GM12865 (cell line): Measurements from ENCODE around the gene STIP1.

ENCODE experiments used
- DNase-seq: peaks from one replicate; pipeline ENCODE4 v3.0.0; 2010; ENCODE audit warnings: low read depth
- H3K4me3 ChIP-seq: 2 replicates; pipeline ENCODE4 v1.5.1; 2011; ENCODE audit warnings: mild to moderate bottlenecking, low read depth, low read length, control low read depth
- CTCF ChIP-seq: IDR thresholded peaks from 2 replicates; pipeline ENCODE4 v1.5.1; 2011; ENCODE audit warnings: low read length, control low read depth, low read depth, inconsistent platforms; ENCODE audit not compliant: insufficient read depth; ENCODE audit errors: missing control alignments

STIP1 gene

GRCh38 chr11:64247729-64248531 lies 62.0 kb downstream of the STIP1 start:
- H3K4me3 ChIP-seq: no peak overlapping the region
- no peak for TF ChIP-seq CTCF
- no peak for DNase-seq

GRCh38 chr11:64248578-64248977 lies 62.6 kb downstream of the STIP1 start:
- no peak overlapping the region for H3K4me3 ChIP-seq
- TF ChIP-seq CTCF: no peak
- no peak for DNase-seq

GRCh38 chr11:64249038-64249437 lies 63.1 kb downstream of the STIP1 start:
- no peak overlapping the region for H3K4me3 ChIP-seq
- DNase-seq: no peak
- no peak for TF ChIP-seq CTCF

GRCh38 chr11:64249563-64250414 lies 63.8 kb downstream of the STIP1 start:
- DNase-seq: no peak
- H3K4me3 ChIP-seq: no peak overlapping the region
- TF ChIP-seq CTCF: no peak

- no peak for DNase-seq
- TF ChIP-seq CTCF: no peak
- peak overlapping the region; percentile 56; the same call in 1 of the 2 replicates for H3K4me3 ChIP-seq
Measured at GRCh38 chr11:64250415-64251015, 64.5 kb downstream of the STIP1 start.

- H3K4me3 ChIP-seq: peak within 1 kb of the TSS; percentile 72
- DNase-seq: peak; percentile 63
- peak; percentile 67 for TF ChIP-seq CTCF
Measured at GRCh38 chr11:64251016-64251752, 65.2 kb downstream of the STIP1 start, which contains the start of gene PLCB3. Gene PLCB3, plus strand, starts transcription at chr11:64251530. Its CDS starts 120 bp downstream, at chr11:64251650.
